BE2C (cell line): ENCODE data around the gene CSMD2.

Experiments used
- DNase-seq: peaks from one replicate; pipeline ENCODE4 v3.0.0-alpha.2; 2020
- H3K27me3 ChIP-seq: fragments of 250-450 bp; sonication (Bioruptor Pico); 2 replicates; pipeline ENCODE4 v1.5.1; 2020; ENCODE audit warnings: mild to moderate bottlenecking
- H3K36me3 ChIP-seq: fragments of 250-450 bp; sonication (Bioruptor Pico); 2 replicates; pipeline ENCODE4 v1.5.1; 2020; ENCODE audit warnings: mild to moderate bottlenecking
- H3K4me1 ChIP-seq: fragments of 250-450 bp; sonication (Bioruptor Pico); 2 replicates; pipeline ENCODE4 v1.5.1; 2020
- H3K4me3 ChIP-seq: 2 replicates; pipeline ENCODE4 v1.5.1; 2011; ENCODE audit warnings: low read depth, low read length
- H3K9me3 ChIP-seq: fragments of 250-450 bp; sonication (Bioruptor Pico); 2 replicates; pipeline ENCODE4 v1.5.1; 2020
- CTCF ChIP-seq: IDR thresholded peaks from 2 replicates; pipeline ENCODE4 v1.5.1; 2012; ENCODE audit warnings: mild to moderate bottlenecking, low read depth, low read length

CSMD2 gene

GRCh38 chr1:34060901-34061415 lies 104.1 kb downstream of the CSMD2 start:
- H3K9me3 ChIP-seq, result no peaks in the 10 kb centered on the region
- no peak for DNase-seq
- no peak for TF ChIP-seq CTCF
- H3K27me3 ChIP-seq, result no peaks in the 10 kb centered on the region
- H3K4me3 ChIP-seq, result no peak overlapping the region
- H3K36me3 ChIP-seq, result no peaks in the 10 kb centered on the region
- no peaks in the 10 kb centered on the region for H3K4me1 ChIP-seq

- no peak for DNase-seq
- TF ChIP-seq CTCF, result no peak
Observed at GRCh38 chr1:34060187-34060730, 104.8 kb downstream of the CSMD2 start.

GRCh38 chr1:34057347-34058130 lies 107.5 kb downstream of the CSMD2 start:
- Histone ChIP-seq H3K27me3 (no peaks in the 10 kb centered on the region), H3K4me3 (no peak overlapping the region), H3K9me3 (no peaks in the 10 kb centered on the region), H3K36me3 (no peaks in the 10 kb centered on the region), H3K4me1 (no peaks in the 10 kb centered on the region)
- no peak for TF ChIP-seq CTCF
- no peak for DNase-seq

More at GRCh38 chr1:34060187-34060730, 104.8 kb downstream of the CSMD2 start:
- Histone ChIP-seq H3K9me3 (no peaks in the 10 kb centered on the region), H3K4me1 (no peaks in the 10 kb centered on the region), H3K27me3 (no peaks in the 10 kb centered on the region), H3K36me3 (no peaks in the 10 kb centered on the region), H3K4me3 (no peak overlapping the region)

GRCh38 chr1:34055818-34056217 lies 109.2 kb downstream of the CSMD2 start:
- H3K36me3 ChIP-seq, result no peaks in the 10 kb centered on the region
- H3K9me3 ChIP-seq, result no peaks in the 10 kb centered on the region
- no peak overlapping the region for H3K4me3 ChIP-seq
- DNase-seq, result no peak
- no peaks in the 10 kb centered on the region for H3K27me3 ChIP-seq
- no peaks in the 10 kb centered on the region for H3K4me1 ChIP-seq
- no peak for TF ChIP-seq CTCF

GRCh38 chr1:34054920-34055319 lies 110.1 kb downstream of the CSMD2 start:
- Histone ChIP-seq H3K27me3 (no peaks in the 10 kb centered on the region), H3K4me3 (no peak overlapping the region), H3K36me3 (no peaks in the 10 kb centered on the region), H3K4me1 (no peaks in the 10 kb centered on the region), H3K9me3 (no peaks in the 10 kb centered on the region)
- TF ChIP-seq CTCF, result no peak
- DNase-seq, result no peak

GRCh38 chr1:34053660-34054059 lies 111.4 kb downstream of the CSMD2 start:
- H3K4me1 ChIP-seq, result no peaks in the 10 kb centered on the region
- no peak overlapping the region for H3K4me3 ChIP-seq
- no peaks in the 10 kb centered on the region for H3K9me3 ChIP-seq
- no peaks in the 10 kb centered on the region for H3K36me3 ChIP-seq
- no peaks in the 10 kb centered on the region for H3K27me3 ChIP-seq
- no peak for TF ChIP-seq CTCF
- DNase-seq, result no peak
